Measurements from ENCODE around the gene PRKCB. TPM values are rescaled to one million over a fixed set of nuclear protein-coding genes. Genes with fewer than 3 reads are reported as not detected.

PRKCB gene
- total and polyA plus RNA-seq, 2 donors from 2014 or later = 0.62 to 17.8 TPM

GRCh38 chr16:23863511-23864422 is 28.0 kb downstream of the PRKCB start:
- Histone ChIP-seq H3K27ac (ENCODE audit: low read depth in 2 of 2, low read length in 2 of 2) (peak overlapping the region in 1 of 2 donors; percentile 3), H3K9me3 (ENCODE audit: control insufficient read depth in 2 of 3, insufficient read depth in 1 of 3, low read length in 3 of 3) (no peaks in the 10 kb centered on the region), H3K36me3 (ENCODE audit: control insufficient read depth in 2 of 3, insufficient read depth in 3 of 3, low read length in 3 of 3) (no peaks in the 10 kb centered on the region), H3K4me1 (ENCODE audit: control insufficient read depth in 2 of 3, insufficient read depth in 2 of 3, low read depth in 1 of 3, low read length in 3 of 3) (no peaks in the 10 kb centered on the region), H3K27me3 (ENCODE audit: control insufficient read depth, insufficient read depth, low read length) (no peaks in the 10 kb centered on the region), H3K4me3 (ENCODE audit: low read length in 3 of 3) (no peak overlapping the region), H3K9ac (ENCODE audit: low read length in 3 of 3) (no peak overlapping the region)
- DNase-seq (no peak), FAIRE-seq (no peak)
- intact Hi-C loops (cut with DNase I) = no loop called here
- TF ChIP-seq CTCF (IDR thresholded peaks at IDR 0.05; ENCODE audit: borderline replicate concordance, extremely low read depth, insufficient read depth) = no peak

GRCh38 chr16:23865853-23866252 is 30.1 kb downstream of the PRKCB start:
- Histone ChIP-seq H3K4me1 (ENCODE audit: control insufficient read depth in 2 of 3, insufficient read depth in 2 of 3, low read depth in 1 of 3, low read length in 3 of 3) (no peaks in the 10 kb centered on the region), H3K9me3 (ENCODE audit: control insufficient read depth in 2 of 3, insufficient read depth in 1 of 3, low read length in 3 of 3) (no peaks in the 10 kb centered on the region), H3K36me3 (ENCODE audit: control insufficient read depth in 2 of 3, insufficient read depth in 3 of 3, low read length in 3 of 3) (no peaks in the 10 kb centered on the region), H3K9ac (ENCODE audit: low read length in 3 of 3) (no peak overlapping the region), H3K27ac (ENCODE audit: low read depth in 2 of 2, low read length in 2 of 2) (no peak overlapping the region), H3K4me3 (ENCODE audit: low read length in 3 of 3) (no peak overlapping the region), H3K27me3 (ENCODE audit: control insufficient read depth, insufficient read depth, low read length) (no peaks in the 10 kb centered on the region)
- no peak for DNase-seq
- no peak for TF ChIP-seq CTCF (IDR thresholded peaks at IDR 0.05; ENCODE audit: borderline replicate concordance, extremely low read depth, insufficient read depth)
- intact Hi-C loops (cut with DNase I) = no loop called here
- no peak for FAIRE-seq

- FAIRE-seq (no peak), DNase-seq (no peak)
- Histone ChIP-seq H3K9me3 (ENCODE audit: control insufficient read depth in 2 of 3, insufficient read depth in 1 of 3, low read length in 3 of 3) (no peaks in the 10 kb centered on the region), H3K36me3 (ENCODE audit: control insufficient read depth in 2 of 3, insufficient read depth in 3 of 3, low read length in 3 of 3) (no peaks in the 10 kb centered on the region), H3K4me1 (ENCODE audit: control insufficient read depth in 2 of 3, insufficient read depth in 2 of 3, low read depth in 1 of 3, low read length in 3 of 3) (no peaks in the 10 kb centered on the region), H3K9ac (ENCODE audit: low read length in 3 of 3) (no peak overlapping the region), H3K27ac (ENCODE audit: low read depth in 2 of 2, low read length in 2 of 2) (no peak overlapping the region), H3K4me3 (ENCODE audit: low read length in 3 of 3) (no peak overlapping the region), H3K27me3 (ENCODE audit: control insufficient read depth, insufficient read depth, low read length) (no peaks in the 10 kb centered on the region)
- no peak for TF ChIP-seq CTCF (IDR thresholded peaks at IDR 0.05; ENCODE audit: borderline replicate concordance, extremely low read depth, insufficient read depth)
- intact Hi-C loops (cut with DNase I) = no loop called here
Measured at GRCh38 chr16:23866621-23867020, 30.8 kb downstream of the PRKCB start.

Data from kidney (tissue), 14 donors.